Peyer's patch (tissue), 4 donors: ENCODE results near the gene LAMTOR2.

Experiments used
- POLR2A ChIP-seq, 2 donors: fragments of 450-650 bp; IDR thresholded peaks; one replicate each; pipeline ENCODE4 v1.5.1; 2017; ENCODE audit warnings: antibody characterized with exemption in 2 of 2, mild to moderate bottlenecking in 2 of 2, moderate library complexity in 2 of 2
- TF ChIP-seq, protein P1 (sequence below), 6 experiments: fragments of 450-650 bp in 4 of 6; fragments of 200-600 bp in 2 of 6; sonication (generic) in 1 of 6; IDR thresholded peaks; one replicate each; pipeline ENCODE4 v1.5.1; 2017 to 2019; ENCODE audit warnings: antibody characterized with exemption in 6 of 6, mild to moderate bottlenecking in 3 of 6, moderate library complexity in 1 of 6

- TF ChIP-seq, protein P1, sequence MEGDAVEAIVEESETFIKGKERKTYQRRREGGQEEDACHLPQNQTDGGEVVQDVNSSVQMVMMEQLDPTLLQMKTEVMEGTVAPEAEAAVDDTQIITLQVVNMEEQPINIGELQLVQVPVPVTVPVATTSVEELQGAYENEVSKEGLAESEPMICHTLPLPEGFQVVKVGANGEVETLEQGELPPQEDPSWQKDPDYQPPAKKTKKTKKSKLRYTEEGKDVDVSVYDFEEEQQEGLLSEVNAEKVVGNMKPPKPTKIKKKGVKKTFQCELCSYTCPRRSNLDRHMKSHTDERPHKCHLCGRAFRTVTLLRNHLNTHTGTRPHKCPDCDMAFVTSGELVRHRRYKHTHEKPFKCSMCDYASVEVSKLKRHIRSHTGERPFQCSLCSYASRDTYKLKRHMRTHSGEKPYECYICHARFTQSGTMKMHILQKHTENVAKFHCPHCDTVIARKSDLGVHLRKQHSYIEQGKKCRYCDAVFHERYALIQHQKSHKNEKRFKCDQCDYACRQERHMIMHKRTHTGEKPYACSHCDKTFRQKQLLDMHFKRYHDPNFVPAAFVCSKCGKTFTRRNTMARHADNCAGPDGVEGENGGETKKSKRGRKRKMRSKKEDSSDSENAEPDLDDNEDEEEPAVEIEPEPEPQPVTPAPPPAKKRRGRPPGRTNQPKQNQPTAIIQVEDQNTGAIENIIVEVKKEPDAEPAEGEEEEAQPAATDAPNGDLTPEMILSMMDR (IDR thresholded peaks at IDR 0.05), result no peak
- no peak for TF ChIP-seq POLR2A (IDR thresholded peaks at IDR 0.05)
Measured at GRCh38 chr1:156081180-156081916, 26.8 kb downstream of the LAMTOR2 start.
